Measurements from ENCODE around the gene ARMH1. TPM values are rescaled to one million over a fixed set of nuclear protein-coding genes. Genes with fewer than 3 reads are reported as not detected.

The ARMH1 gene
- total and polyA plus RNA-seq, 2 donors (not counting 1 experiment from before 2014, with no cell fraction given), result 10.2 to 225 TPM

GRCh38 chr1:44740179-44740617 is 65.7 kb downstream of the ARMH1 start:
- Histone ChIP-seq H4K20me1 (ENCODE audit: control insufficient read depth, insufficient read depth, low read length, poor library complexity, severe bottlenecking) (no peaks in the 10 kb centered on the region), H3K4me1 (ENCODE audit: control insufficient read depth in 2 of 2, insufficient read depth in 2 of 2, low read length in 2 of 2) (peaks cover 7 to 12% of the 10 kb centered on the region in 2 donors), H3K36me3 (replicated peaks in 1 of 2; ENCODE audit: control extremely low read depth in 1 of 2, control insufficient read depth in 1 of 2, extremely low read depth in 1 of 2, insufficient read depth in 2 of 2, low read length in 1 of 2) (no peaks in the 10 kb centered on the region), H2AFZ (ENCODE audit: insufficient read depth, low read depth, low read length, poor library complexity, severe bottlenecking) (peak overlapping the region; percentile 96), H3K4me3 (ENCODE audit: control extremely low read depth in 1 of 5, extremely low read depth in 1 of 5, insufficient read depth in 1 of 5, low read depth in 2 of 5, low read length in 4 of 5) (peak overlapping the region; percentile 54 to 90 (median 87)), H3K79me2 (ENCODE audit: control insufficient read depth, insufficient read depth, low read length) (peaks cover 7% of the 10 kb centered on the region), H3K9ac (ENCODE audit: low read length) (peak overlapping the region; percentile 90), H3K27ac (ENCODE audit: low read length in 2 of 2) (peak overlapping the region; percentile 38 to 85), H3K9me3 (ENCODE audit: control extremely low read depth in 1 of 3, control insufficient read depth in 2 of 3, insufficient read depth in 1 of 3, low read length in 2 of 3) (peaks cover 0 to 4% (median 0%) of the 10 kb centered on the region in 3 donors), H3K4me2 (replicated peaks; ENCODE audit: low read depth, low read length, poor library complexity, severe bottlenecking) (peak overlapping the region; percentile 96), H3K27me3 (replicated peaks in 1 of 4; ENCODE audit: control extremely low read depth in 1 of 4, control insufficient read depth in 3 of 4, insufficient read depth in 4 of 4, low read length in 3 of 4) (no peaks in the 10 kb centered on the region)
- ChIA-PET POLR2A (no interaction called here), CTCF (interaction anchor here (0.5 to 0.9 kb wide), 2 partner anchors 9 to 11 kb away, joined by 3 to 7 read pairs; partner anchors contain the start of gene RNU5D-1)
- H3K9me3 Mint-ChIP-seq (ENCODE audit: insufficient read depth), result no peaks in the 10 kb centered on the region
- H3K27ac Mint-ChIP-seq, result peak overlapping the region; percentile 93
- no peaks in the 10 kb centered on the region for H3K27me3 Mint-ChIP-seq
- intact Hi-C loops (cut with micrococcal nuclease), result no loop called here
- ATAC-seq (ENCODE audit: low read depth) (no peak), DNase-seq (no peak)
- TF ChIP-seq, protein P1, sequence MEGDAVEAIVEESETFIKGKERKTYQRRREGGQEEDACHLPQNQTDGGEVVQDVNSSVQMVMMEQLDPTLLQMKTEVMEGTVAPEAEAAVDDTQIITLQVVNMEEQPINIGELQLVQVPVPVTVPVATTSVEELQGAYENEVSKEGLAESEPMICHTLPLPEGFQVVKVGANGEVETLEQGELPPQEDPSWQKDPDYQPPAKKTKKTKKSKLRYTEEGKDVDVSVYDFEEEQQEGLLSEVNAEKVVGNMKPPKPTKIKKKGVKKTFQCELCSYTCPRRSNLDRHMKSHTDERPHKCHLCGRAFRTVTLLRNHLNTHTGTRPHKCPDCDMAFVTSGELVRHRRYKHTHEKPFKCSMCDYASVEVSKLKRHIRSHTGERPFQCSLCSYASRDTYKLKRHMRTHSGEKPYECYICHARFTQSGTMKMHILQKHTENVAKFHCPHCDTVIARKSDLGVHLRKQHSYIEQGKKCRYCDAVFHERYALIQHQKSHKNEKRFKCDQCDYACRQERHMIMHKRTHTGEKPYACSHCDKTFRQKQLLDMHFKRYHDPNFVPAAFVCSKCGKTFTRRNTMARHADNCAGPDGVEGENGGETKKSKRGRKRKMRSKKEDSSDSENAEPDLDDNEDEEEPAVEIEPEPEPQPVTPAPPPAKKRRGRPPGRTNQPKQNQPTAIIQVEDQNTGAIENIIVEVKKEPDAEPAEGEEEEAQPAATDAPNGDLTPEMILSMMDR (IDR thresholded peaks at IDR 0.05), result no peak
- no peak for TF ChIP-seq EZH2 (IDR thresholded peaks at IDR 0.05; ENCODE audit: borderline replicate concordance, insufficient read depth, low read depth, low read length, poor library complexity, severe bottlenecking)
- H3K4me1 Mint-ChIP-seq, result peaks cover 17% of the 10 kb centered on the region
- H3K4me3 Mint-ChIP-seq, result peak overlapping the region; percentile 95
- 2% methylated on average over 11 of the region's 14 CpGs for WGBS (ENCODE audit: insufficient coverage)

GRCh38 chr1:44743211-44743610 is 68.7 kb downstream of the ARMH1 start:
- no peaks in the 10 kb centered on the region for H3K9me3 Mint-ChIP-seq (ENCODE audit: insufficient read depth)
- H3K4me2 ChIP-seq (replicated peaks; ENCODE audit: low read depth, low read length, poor library complexity, severe bottlenecking), result no peak overlapping the region
- H2AFZ ChIP-seq (ENCODE audit: insufficient read depth, low read depth, low read length, poor library complexity, severe bottlenecking), result no peak overlapping the region
- H4K20me1 ChIP-seq (ENCODE audit: control insufficient read depth, insufficient read depth, low read length, poor library complexity, severe bottlenecking), result no peaks in the 10 kb centered on the region
- WGBS (ENCODE audit: insufficient coverage), result no CpG with 5 or more reads among the region's 1 CpG
- no peak overlapping the region for H3K9ac ChIP-seq (ENCODE audit: low read length)
- H3K4me1 ChIP-seq (ENCODE audit: control insufficient read depth in 2 of 2, insufficient read depth in 2 of 2, low read length in 2 of 2), result peaks cover 7 to 12% of the 10 kb centered on the region in 2 donors
- no peaks in the 10 kb centered on the region for H3K36me3 ChIP-seq (replicated peaks in 1 of 2; ENCODE audit: control extremely low read depth in 1 of 2, control insufficient read depth in 1 of 2, extremely low read depth in 1 of 2, insufficient read depth in 2 of 2, low read length in 1 of 2)
- TF ChIP-seq, protein P1 (IDR thresholded peaks at IDR 0.05), result no peak
- no peak for TF ChIP-seq EZH2 (IDR thresholded peaks at IDR 0.05; ENCODE audit: borderline replicate concordance, insufficient read depth, low read depth, low read length, poor library complexity, severe bottlenecking)
- DNase-seq (no peak), ATAC-seq (ENCODE audit: low read depth) (no peak)
- intact Hi-C loops (cut with micrococcal nuclease), result no loop called here
- H3K27me3 Mint-ChIP-seq, result no peaks in the 10 kb centered on the region
- POLR2A ChIA-PET, result interaction anchor here (0.7 kb wide), 1 partner anchor 79 kb away, joined by 4 read pairs; no protein-coding TSS in a partner anchor
- CTCF ChIA-PET, result interaction anchor here (0.8 to 2.9 kb wide), 6 partner anchors 12 to 77 kb away, joined by 4 to 16 read pairs (median 4); partner anchors contain the start of genes RNU5D-1 and RPS8
- H3K9me3 ChIP-seq (ENCODE audit: control extremely low read depth in 1 of 3, control insufficient read depth in 2 of 3, insufficient read depth in 1 of 3, low read length in 2 of 3), result peaks cover 0 to 3% (median 0%) of the 10 kb centered on the region in 3 donors
- H3K4me3 ChIP-seq (ENCODE audit: control extremely low read depth in 1 of 5, extremely low read depth in 1 of 5, insufficient read depth in 1 of 5, low read depth in 2 of 5, low read length in 4 of 5), result no peak overlapping the region
- H3K4me3 Mint-ChIP-seq, result no peak overlapping the region
- H3K4me1 Mint-ChIP-seq, result peaks cover 17% of the 10 kb centered on the region
- H3K27ac ChIP-seq (ENCODE audit: low read length in 2 of 2), result no peak overlapping the region
- H3K79me2 ChIP-seq (ENCODE audit: control insufficient read depth, insufficient read depth, low read length), result peaks cover 7% of the 10 kb centered on the region
- no peak overlapping the region for H3K27ac Mint-ChIP-seq
- no peaks in the 10 kb centered on the region for H3K27me3 ChIP-seq (replicated peaks in 1 of 4; ENCODE audit: control extremely low read depth in 1 of 4, control insufficient read depth in 3 of 4, insufficient read depth in 4 of 4, low read length in 3 of 4)

Measured in B cell (primary cell).